CD4-positive, alpha-beta T cell treated with Interferon gamma for 1 hour (primary cell): ENCODE results near the gene BRD4.

ENCODE experiments used
- DNase-seq: peaks from one replicate; pipeline ENCODE4 v3.0.0-alpha.2; 2020

The BRD4 gene

GRCh38 chr19:15247107-15248014 is 85.0 kb downstream of the BRD4 start:
- DNase-seq = no peak

GRCh38 chr19:15246198-15246481 is 86.2 kb downstream of the BRD4 start:
- DNase-seq = no peak

- DNase-seq = no peak
Measured at GRCh38 chr19:15245370-15246197, 86.8 kb downstream of the BRD4 start.

- DNase-seq = no peak
Measured at GRCh38 chr19:15244808-15245207, 87.5 kb downstream of the BRD4 start.

GRCh38 chr19:15244106-15244803 is 88.1 kb downstream of the BRD4 start:
- DNase-seq = no peak

GRCh38 chr19:15243236-15243957 is 88.9 kb downstream of the BRD4 start:
- no peak for DNase-seq

GRCh38 chr19:15241259-15241910 is 91.0 kb downstream of the BRD4 start:
- DNase-seq = no peak

GRCh38 chr19:15240515-15240914 is 91.8 kb downstream of the BRD4 start:
- no peak for DNase-seq

- DNase-seq = no peak
Measured at GRCh38 chr19:15239337-15239949, 92.9 kb downstream of the BRD4 start.

GRCh38 chr19:15238639-15239155 is 93.6 kb downstream of the BRD4 start:
- no peak for DNase-seq

- no peak for DNase-seq
Measured at GRCh38 chr19:15237759-15238638, 94.3 kb downstream of the BRD4 start.

GRCh38 chr19:15236886-15237285 is 95.5 kb downstream of the BRD4 start:
- no peak for DNase-seq

- DNase-seq = no peak
Measured at GRCh38 chr19:15235781-15236180, 96.6 kb downstream of the BRD4 start.

- DNase-seq = no peak
Measured at GRCh38 chr19:15234431-15235130, 97.8 kb downstream of the BRD4 start.

GRCh38 chr19:15231271-15231670 is 101.1 kb downstream of the BRD4 start:
- no peak for DNase-seq

GRCh38 chr19:15227261-15227660 is 105.1 kb downstream of the BRD4 start:
- DNase-seq = no peak

- DNase-seq = no peak
Measured at GRCh38 chr19:15225760-15226159, 106.6 kb downstream of the BRD4 start.

- DNase-seq = no peak
Measured at GRCh38 chr19:15223649-15224361, 108.5 kb downstream of the BRD4 start.
